Bronchial epithelial cell (primary cell): ENCODE measurements around the gene MACROH2A2. TPM values are rescaled to one million over a fixed set of nuclear protein-coding genes. Genes with fewer than 3 reads are reported as not detected.

ENCODE experiments used
- DNase-seq: peaks from one replicate; pipeline ENCODE4 v3.0.0-alpha.2; 2010; ENCODE audit warnings: low read depth
- FAIRE-seq: peaks from 2 replicates; lab custom pipeline; 2011; peaks lifted over from hg19 to GRCh38; lab: Jason Lieb, UNC
- H3K27me3 ChIP-seq: 2 replicates; pipeline ENCODE4 v1.5.1; 2011; ENCODE audit warnings: low read length; ENCODE audit not compliant: control insufficient read depth, insufficient read depth
- H3K36me3 ChIP-seq: 2 replicates; pipeline ENCODE4 v1.5.1; 2011; ENCODE audit warnings: low read length; ENCODE audit not compliant: control insufficient read depth, insufficient read depth
- H3K4me3 ChIP-seq: 2 replicates; pipeline ENCODE4 v1.5.1; 2011; ENCODE audit warnings: mild to moderate bottlenecking, low read depth, low read length, control low read depth
- total RNA-seq: library from RNA; depleted of rRNA; stranded (reverse); fragments of >200 nt; gene quantifications from 2 replicates; pipeline ENCODE4 v1.2.1, GENCODE V29; 2014
- TF ChIP-seq, protein P1 (sequence below): IDR thresholded peaks from 2 replicates; pipeline ENCODE4 v1.5.1; 2011; ENCODE audit warnings: mild to moderate bottlenecking, moderate library complexity, low read length, control low read depth, inconsistent platforms; ENCODE audit not compliant: insufficient read depth, severe bottlenecking

Gene MACROH2A2
- total RNA-seq, 1 donor from 2014 or later = 11.3 TPM

DNA sequence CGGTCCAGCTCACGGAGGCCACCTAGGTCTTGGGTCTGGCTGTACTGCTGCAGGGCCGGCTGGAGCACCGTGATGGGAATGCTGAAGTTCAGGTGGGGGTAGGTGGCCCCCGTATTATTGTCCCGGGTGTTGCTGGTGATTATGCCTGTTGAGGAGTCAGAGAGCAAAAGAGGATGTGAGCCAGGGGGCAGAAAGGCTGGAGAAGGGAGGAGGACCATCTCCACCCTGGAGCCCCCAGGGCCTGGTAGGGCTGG is 87.3 kb downstream of the MACROH2A2 start:
- Histone ChIP-seq H3K36me3 (peaks cover 2% of the 10 kb centered on the region), H3K4me3 (no peak overlapping the region), H3K27me3 (no peaks in the 10 kb centered on the region)
- DNase-seq (no peak), FAIRE-seq (no peak)
- TF ChIP-seq, protein P1, sequence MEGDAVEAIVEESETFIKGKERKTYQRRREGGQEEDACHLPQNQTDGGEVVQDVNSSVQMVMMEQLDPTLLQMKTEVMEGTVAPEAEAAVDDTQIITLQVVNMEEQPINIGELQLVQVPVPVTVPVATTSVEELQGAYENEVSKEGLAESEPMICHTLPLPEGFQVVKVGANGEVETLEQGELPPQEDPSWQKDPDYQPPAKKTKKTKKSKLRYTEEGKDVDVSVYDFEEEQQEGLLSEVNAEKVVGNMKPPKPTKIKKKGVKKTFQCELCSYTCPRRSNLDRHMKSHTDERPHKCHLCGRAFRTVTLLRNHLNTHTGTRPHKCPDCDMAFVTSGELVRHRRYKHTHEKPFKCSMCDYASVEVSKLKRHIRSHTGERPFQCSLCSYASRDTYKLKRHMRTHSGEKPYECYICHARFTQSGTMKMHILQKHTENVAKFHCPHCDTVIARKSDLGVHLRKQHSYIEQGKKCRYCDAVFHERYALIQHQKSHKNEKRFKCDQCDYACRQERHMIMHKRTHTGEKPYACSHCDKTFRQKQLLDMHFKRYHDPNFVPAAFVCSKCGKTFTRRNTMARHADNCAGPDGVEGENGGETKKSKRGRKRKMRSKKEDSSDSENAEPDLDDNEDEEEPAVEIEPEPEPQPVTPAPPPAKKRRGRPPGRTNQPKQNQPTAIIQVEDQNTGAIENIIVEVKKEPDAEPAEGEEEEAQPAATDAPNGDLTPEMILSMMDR = no peak

DNA sequence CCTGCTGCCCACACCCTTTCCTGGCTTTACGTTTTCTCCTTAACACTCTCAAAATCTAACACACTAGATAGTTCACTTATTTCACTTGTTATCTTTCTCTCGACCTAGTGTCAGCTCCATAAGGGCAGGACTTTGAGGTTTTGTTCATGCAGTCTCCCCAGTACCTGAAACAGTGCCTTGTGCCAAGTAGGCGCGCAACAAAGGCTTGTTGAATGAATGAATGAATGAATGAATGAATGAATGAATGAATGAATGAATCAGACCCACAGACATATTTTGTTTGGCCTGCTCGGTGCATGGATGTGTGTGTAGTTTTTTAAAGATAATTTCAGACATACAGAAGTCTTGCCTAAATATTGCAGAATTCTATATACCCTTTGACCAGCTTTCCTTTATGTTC is 87.7 kb downstream of the MACROH2A2 start:
- no peak overlapping the region for H3K4me3 ChIP-seq
- TF ChIP-seq, protein P1 = no peak
- no peaks in the 10 kb centered on the region for H3K27me3 ChIP-seq
- H3K36me3 ChIP-seq = peaks cover 2% of the 10 kb centered on the region
- FAIRE-seq (no peak), DNase-seq (no peak)

DNA sequence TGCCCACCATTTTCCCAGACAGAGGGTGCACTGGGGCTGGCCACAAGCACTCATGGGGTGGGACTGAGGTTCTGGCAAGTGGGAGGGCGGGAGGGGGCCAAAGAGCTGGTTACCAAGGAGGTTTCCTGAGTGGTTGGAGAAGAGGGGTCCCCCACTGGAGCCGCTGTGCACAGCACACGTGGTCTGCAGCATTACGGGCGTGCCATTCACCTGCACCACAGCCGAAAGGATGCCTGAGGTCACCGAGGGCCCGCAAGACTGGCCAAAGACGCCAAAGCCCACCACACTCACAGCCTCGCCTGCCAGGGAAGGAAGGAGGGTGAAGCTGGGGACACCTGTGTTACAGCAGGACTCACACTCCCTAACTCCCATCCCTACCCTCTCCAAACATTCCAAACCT is 89.9 kb downstream of the MACROH2A2 start:
- DNase-seq (no peak), FAIRE-seq (no peak)
- H3K4me3 ChIP-seq = no peak overlapping the region
- TF ChIP-seq, protein P1 = no peak
- H3K36me3 ChIP-seq = peaks cover 2% of the 10 kb centered on the region
- no peaks in the 10 kb centered on the region for H3K27me3 ChIP-seq

DNA sequence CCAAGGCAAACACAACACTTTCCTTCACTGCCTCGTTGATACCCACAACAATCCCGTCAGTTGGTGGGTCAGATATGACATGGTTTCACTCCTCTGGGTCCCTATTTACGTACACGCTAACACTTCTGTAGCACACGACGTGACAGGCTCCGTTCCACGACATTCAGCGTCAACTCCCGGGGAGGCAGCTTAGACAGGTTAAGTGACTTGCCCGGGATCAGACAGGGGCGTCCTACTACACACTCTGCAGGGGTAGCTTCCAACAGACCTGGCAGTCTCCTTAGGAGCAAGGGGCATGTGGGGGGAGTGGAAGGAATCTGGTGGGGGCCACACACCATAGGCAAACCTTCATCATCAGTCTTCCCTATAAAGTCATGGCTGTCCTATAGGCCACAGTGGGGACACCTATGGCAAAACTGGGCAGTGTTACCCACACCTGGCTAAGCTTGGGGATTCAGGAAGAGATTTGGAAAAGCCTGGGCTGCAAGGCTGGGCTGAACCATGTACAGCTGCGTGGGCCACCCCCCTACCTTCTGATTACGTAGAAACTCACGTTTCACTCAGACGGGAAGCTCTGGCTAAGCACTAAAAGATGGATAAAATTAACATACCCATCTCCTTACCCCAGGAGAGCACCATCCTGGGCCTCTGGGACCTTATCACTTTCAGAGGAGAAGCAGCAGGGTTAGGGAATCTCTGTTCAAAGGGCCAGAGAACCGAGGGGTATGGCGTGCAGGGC is 91.9 kb downstream of the MACROH2A2 start:
- TF ChIP-seq, protein P1 = no peak
- FAIRE-seq = no peak
- H3K27me3 ChIP-seq = no peaks in the 10 kb centered on the region
- no peak for DNase-seq
- peak overlapping the region; percentile 81 for H3K4me3 ChIP-seq
- peaks cover 2% of the 10 kb centered on the region for H3K36me3 ChIP-seq

DNA sequence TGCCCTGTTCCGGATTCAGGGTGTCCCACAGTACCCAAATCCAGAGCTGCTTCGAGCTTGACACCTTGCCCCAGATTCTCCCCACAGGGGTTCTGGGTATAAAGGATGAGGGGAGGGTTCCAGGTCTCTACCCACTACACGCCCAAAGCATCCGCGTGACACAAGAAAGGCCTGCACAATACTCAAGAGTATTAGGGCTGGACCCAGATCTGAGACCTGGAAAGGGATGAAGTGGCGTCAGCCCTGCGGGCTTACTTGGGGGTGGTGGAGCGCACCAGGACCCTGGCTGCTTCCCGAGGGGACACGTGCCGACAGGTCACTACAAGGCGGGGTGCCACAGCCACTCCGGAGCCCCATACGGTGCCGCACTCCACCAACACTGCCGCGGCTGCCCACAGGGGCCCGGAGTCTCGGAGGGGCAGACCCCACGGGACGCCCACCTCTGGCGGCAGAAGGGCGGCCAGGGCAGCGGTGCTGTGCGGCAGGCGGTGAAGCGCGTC is 92.6 kb downstream of the MACROH2A2 start:
- Histone ChIP-seq H3K36me3 (peaks cover 2% of the 10 kb centered on the region), H3K27me3 (no peaks in the 10 kb centered on the region), H3K4me3 (peak overlapping the region; percentile 81)
- FAIRE-seq (no peak), DNase-seq (no peak)
- TF ChIP-seq, protein P1 = no peak
